Measurements from ENCODE around the gene SLC25A19. TPM values are rescaled to one million over a fixed set of nuclear protein-coding genes. Genes with fewer than 3 reads are reported as not detected.

Gene SLC25A19
- total and polyA plus RNA-seq, 2 donors (not counting 1 experiment from before 2014, with no cell fraction given): 5.1 to 9.7 TPM

DNA sequence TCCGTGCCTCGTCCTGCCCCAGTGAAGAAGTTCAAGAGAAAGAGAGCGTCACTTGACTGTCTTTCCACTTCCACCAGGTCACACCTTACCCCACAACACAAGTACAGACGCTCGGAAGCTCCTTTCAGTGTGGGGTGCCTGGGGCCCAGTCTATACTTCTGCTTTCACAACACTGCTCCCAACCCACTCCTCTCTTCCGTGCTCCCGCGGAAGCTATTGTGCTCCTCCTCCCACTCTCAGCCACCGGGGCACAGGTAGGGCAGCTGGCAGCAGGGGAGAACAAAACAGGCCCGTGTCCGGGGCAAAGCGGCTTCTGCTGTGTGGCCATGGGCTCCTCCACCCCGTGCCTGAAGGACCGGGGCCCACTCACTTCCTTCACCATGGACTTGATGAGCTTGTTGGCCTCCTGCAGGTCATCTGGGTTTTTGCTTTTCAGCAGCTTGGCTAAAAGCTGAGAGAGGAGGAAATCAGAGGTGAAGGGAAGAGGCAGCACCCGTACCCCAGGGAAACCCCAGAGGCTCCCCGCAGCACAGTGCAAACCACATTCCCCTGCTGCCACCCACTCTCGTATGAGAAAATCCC is 46.7 kb downstream of the SLC25A19 start:
- no peak overlapping the region for H3K27ac ChIP-seq (ENCODE audit: insufficient read depth, low read length)
- DNase-seq (ENCODE audit: low read depth in 2 of 2): no peak

DNA sequence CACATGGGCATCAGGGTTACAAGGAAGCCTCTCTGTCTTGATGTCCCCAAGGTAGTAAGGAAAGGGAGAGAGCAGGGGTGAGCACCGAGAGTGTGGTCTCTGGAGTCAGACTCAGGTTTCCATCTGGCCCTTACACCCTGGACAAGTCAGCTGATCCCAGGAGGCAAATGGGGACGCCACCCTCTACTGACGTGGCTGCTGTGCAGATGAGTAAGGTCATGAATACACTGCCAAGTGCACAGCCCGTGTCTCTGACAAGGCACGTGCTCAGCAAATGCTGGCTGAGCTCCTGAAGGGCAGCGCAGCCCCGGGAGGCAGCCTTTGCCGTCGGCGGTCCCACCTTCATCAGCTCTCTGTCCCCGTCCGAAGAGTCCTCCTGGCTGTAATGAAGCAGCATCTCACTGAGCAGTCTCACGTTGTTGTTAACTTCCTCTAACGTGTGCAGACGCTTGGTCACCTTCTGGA is 47.2 kb downstream of the SLC25A19 start:
- Histone ChIP-seq H2AFZ (ENCODE audit: low read length) (no peak overlapping the region), H3K27ac (ENCODE audit: insufficient read depth, low read length) (peak overlapping the region; percentile 39), H3K27me3 (ENCODE audit: control insufficient read depth, insufficient read depth, low read length) (no peaks in the 10 kb centered on the region), H3K4me2 (ENCODE audit: extremely low read depth, insufficient read depth, low read length) (no peak overlapping the region), H3K4me3 (replicated peaks in 1 of 4; ENCODE audit: control extremely low read depth in 1 of 4, insufficient read depth in 1 of 4, low read depth in 3 of 4, low read length in 4 of 4) (no peak overlapping the region), H4K20me1 (ENCODE audit: control insufficient read depth, extremely low read depth, insufficient read depth, low read length) (no peaks in the 10 kb centered on the region), H3K79me2 (ENCODE audit: control insufficient read depth, insufficient read depth, low read length) (no peaks in the 10 kb centered on the region), H3K9me3 (ENCODE audit: control insufficient read depth, insufficient read depth, low read depth, low read length) (no peaks in the 10 kb centered on the region), H3K9ac (ENCODE audit: insufficient read depth, low read length) (no peak overlapping the region), H3K36me3 (ENCODE audit: control insufficient read depth, insufficient read depth, low read length) (peaks cover 48% of the 10 kb centered on the region), H3K4me1 (ENCODE audit: control insufficient read depth, extremely low read depth, insufficient read depth, low read length) (peaks cover 3% of the 10 kb centered on the region)
- TF ChIP-seq, protein P1, sequence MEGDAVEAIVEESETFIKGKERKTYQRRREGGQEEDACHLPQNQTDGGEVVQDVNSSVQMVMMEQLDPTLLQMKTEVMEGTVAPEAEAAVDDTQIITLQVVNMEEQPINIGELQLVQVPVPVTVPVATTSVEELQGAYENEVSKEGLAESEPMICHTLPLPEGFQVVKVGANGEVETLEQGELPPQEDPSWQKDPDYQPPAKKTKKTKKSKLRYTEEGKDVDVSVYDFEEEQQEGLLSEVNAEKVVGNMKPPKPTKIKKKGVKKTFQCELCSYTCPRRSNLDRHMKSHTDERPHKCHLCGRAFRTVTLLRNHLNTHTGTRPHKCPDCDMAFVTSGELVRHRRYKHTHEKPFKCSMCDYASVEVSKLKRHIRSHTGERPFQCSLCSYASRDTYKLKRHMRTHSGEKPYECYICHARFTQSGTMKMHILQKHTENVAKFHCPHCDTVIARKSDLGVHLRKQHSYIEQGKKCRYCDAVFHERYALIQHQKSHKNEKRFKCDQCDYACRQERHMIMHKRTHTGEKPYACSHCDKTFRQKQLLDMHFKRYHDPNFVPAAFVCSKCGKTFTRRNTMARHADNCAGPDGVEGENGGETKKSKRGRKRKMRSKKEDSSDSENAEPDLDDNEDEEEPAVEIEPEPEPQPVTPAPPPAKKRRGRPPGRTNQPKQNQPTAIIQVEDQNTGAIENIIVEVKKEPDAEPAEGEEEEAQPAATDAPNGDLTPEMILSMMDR (conservative IDR thresholded peaks at IDR 0.05 in 1 of 2, IDR thresholded peaks at IDR 0.05 in 1 of 2; ENCODE audit: low read depth in 1 of 2, low read length in 2 of 2): no peak
- TF ChIP-seq EZH2 (IDR thresholded peaks at IDR 0.05; ENCODE audit: low read length, missing control alignments): no peak
- peak; percentile 34 to 59 for DNase-seq (ENCODE audit: low read depth in 2 of 2)

More for the DNA sequence above, 46.7 kb downstream of the SLC25A19 start:
- Histone ChIP-seq H3K27me3 (ENCODE audit: control insufficient read depth, insufficient read depth, low read length) (no peaks in the 10 kb centered on the region), H3K4me1 (ENCODE audit: control insufficient read depth, extremely low read depth, insufficient read depth, low read length) (peaks cover 3% of the 10 kb centered on the region), H3K36me3 (ENCODE audit: control insufficient read depth, insufficient read depth, low read length) (peaks cover 45% of the 10 kb centered on the region), H4K20me1 (ENCODE audit: control insufficient read depth, extremely low read depth, insufficient read depth, low read length) (no peaks in the 10 kb centered on the region), H3K4me3 (replicated peaks in 1 of 4; ENCODE audit: control extremely low read depth in 1 of 4, insufficient read depth in 1 of 4, low read depth in 3 of 4, low read length in 4 of 4) (no peak overlapping the region), H2AFZ (ENCODE audit: low read length) (no peak overlapping the region), H3K9me3 (ENCODE audit: control insufficient read depth, insufficient read depth, low read depth, low read length) (no peaks in the 10 kb centered on the region), H3K79me2 (ENCODE audit: control insufficient read depth, insufficient read depth, low read length) (no peaks in the 10 kb centered on the region), H3K4me2 (ENCODE audit: extremely low read depth, insufficient read depth, low read length) (no peak overlapping the region), H3K9ac (ENCODE audit: insufficient read depth, low read length) (no peak overlapping the region)
- no peak for TF ChIP-seq EZH2 (IDR thresholded peaks at IDR 0.05; ENCODE audit: low read length, missing control alignments)
- TF ChIP-seq, protein P1 (conservative IDR thresholded peaks at IDR 0.05 in 1 of 2, IDR thresholded peaks at IDR 0.05 in 1 of 2; ENCODE audit: low read depth in 1 of 2, low read length in 2 of 2): no peak

DNA sequence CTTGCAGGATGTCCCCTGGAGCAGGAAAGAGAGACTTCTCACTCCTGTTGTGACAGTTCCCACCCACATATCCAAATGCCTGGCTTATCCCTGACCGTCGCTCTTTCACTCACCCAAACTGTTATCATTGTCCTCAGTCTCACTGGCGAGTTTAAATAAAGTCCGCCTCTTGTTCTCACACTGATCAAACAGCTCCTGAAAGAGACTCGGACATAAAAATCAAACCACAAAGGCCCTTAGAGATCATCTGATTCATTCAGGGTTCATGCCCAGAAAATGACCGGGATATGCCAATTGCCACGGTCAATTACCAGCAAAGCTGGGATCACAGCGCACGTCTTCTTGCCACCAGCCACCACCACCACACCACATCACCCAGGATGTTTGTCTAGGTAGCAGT is 47.7 kb downstream of the SLC25A19 start:
- H3K9ac ChIP-seq (ENCODE audit: insufficient read depth, low read length): no peak overlapping the region
- no peak overlapping the region for H3K4me3 ChIP-seq (replicated peaks in 1 of 4; ENCODE audit: control extremely low read depth in 1 of 4, insufficient read depth in 1 of 4, low read depth in 3 of 4, low read length in 4 of 4)
- H3K4me1 ChIP-seq (ENCODE audit: control insufficient read depth, extremely low read depth, insufficient read depth, low read length): peaks cover 3% of the 10 kb centered on the region
- no peak overlapping the region for H3K4me2 ChIP-seq (ENCODE audit: extremely low read depth, insufficient read depth, low read length)
- DNase-seq (ENCODE audit: low read depth in 2 of 2): no peak
- no peaks in the 10 kb centered on the region for H3K79me2 ChIP-seq (ENCODE audit: control insufficient read depth, insufficient read depth, low read length)
- H2AFZ ChIP-seq (ENCODE audit: low read length): no peak overlapping the region
- no peaks in the 10 kb centered on the region for H4K20me1 ChIP-seq (ENCODE audit: control insufficient read depth, extremely low read depth, insufficient read depth, low read length)
- TF ChIP-seq, protein P1 (conservative IDR thresholded peaks at IDR 0.05 in 1 of 2, IDR thresholded peaks at IDR 0.05 in 1 of 2; ENCODE audit: low read depth in 1 of 2, low read length in 2 of 2): no peak
- TF ChIP-seq EZH2 (IDR thresholded peaks at IDR 0.05; ENCODE audit: low read length, missing control alignments): no peak
- peak overlapping the region; percentile 39 for H3K27ac ChIP-seq (ENCODE audit: insufficient read depth, low read length)
- peaks cover 51% of the 10 kb centered on the region for H3K36me3 ChIP-seq (ENCODE audit: control insufficient read depth, insufficient read depth, low read length)
- H3K27me3 ChIP-seq (ENCODE audit: control insufficient read depth, insufficient read depth, low read length): no peaks in the 10 kb centered on the region
- no peaks in the 10 kb centered on the region for H3K9me3 ChIP-seq (ENCODE audit: control insufficient read depth, insufficient read depth, low read depth, low read length)

Data from fibroblast of lung (primary cell).